ENCODE results near the gene HABP2.

DNA sequence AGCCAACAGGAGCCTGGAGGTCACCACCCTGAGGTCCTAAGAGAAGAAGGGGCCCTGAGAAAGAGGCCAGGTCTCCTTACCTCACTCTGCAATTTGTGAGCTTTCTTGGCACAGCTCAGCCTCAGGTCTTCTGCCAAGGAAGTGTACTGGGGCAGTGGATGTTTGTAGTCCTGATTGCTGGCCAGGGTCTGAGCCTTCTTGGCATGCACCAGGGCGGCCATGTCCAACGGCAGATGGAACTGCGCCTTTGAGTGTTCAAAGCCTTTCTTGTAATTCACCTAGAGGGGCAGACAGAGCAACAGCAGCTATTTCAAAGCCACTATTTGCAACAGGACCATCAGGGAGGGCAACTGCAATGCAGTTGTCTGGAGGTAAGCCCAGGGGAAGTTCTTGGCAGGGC lies 59.3 kb downstream of the HABP2 start:
- TF ChIP-seq, protein P1, sequence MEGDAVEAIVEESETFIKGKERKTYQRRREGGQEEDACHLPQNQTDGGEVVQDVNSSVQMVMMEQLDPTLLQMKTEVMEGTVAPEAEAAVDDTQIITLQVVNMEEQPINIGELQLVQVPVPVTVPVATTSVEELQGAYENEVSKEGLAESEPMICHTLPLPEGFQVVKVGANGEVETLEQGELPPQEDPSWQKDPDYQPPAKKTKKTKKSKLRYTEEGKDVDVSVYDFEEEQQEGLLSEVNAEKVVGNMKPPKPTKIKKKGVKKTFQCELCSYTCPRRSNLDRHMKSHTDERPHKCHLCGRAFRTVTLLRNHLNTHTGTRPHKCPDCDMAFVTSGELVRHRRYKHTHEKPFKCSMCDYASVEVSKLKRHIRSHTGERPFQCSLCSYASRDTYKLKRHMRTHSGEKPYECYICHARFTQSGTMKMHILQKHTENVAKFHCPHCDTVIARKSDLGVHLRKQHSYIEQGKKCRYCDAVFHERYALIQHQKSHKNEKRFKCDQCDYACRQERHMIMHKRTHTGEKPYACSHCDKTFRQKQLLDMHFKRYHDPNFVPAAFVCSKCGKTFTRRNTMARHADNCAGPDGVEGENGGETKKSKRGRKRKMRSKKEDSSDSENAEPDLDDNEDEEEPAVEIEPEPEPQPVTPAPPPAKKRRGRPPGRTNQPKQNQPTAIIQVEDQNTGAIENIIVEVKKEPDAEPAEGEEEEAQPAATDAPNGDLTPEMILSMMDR (IDR thresholded peaks at IDR 0.05; ENCODE audit: low read depth, low read length), result no peak
- no peak for TF ChIP-seq POLR2A (IDR thresholded peaks at IDR 0.05; ENCODE audit: extremely low read depth, insufficient read length)
